Type B pancreatic cell (in vitro differentiated cells): ENCODE measurements around the gene PRMT1. TPM values are rescaled to one million over a fixed set of nuclear protein-coding genes. Genes with fewer than 3 reads are reported as not detected.

Experiments
- DNase-seq: peaks from one replicate; pipeline ENCODE4 v3.0.0; 2021; ENCODE audit warnings: mixed read lengths; ENCODE audit not compliant: unreplicated experiment; ENCODE audit errors: extremely low spot score
- H3K27ac Mint-ChIP-seq: 2 replicates; pipeline ENCODE4 v1.8.0; 2021; ENCODE audit warnings: mild to moderate bottlenecking, mixed read lengths
- H3K27me3 Mint-ChIP-seq: 2 replicates; pipeline ENCODE4 v1.8.0; 2021; ENCODE audit warnings: mixed read lengths
- H3K36me3 Mint-ChIP-seq: 2 replicates; pipeline ENCODE4 v1.8.0; 2021; ENCODE audit warnings: mixed read lengths
- H3K4me1 Mint-ChIP-seq: one replicate; pipeline ENCODE4 v1.8.0; 2021; ENCODE audit warnings: mixed read lengths; ENCODE audit not compliant: unreplicated experiment
- H3K4me3 Mint-ChIP-seq: 2 replicates; pipeline ENCODE4 v1.8.0; 2021; ENCODE audit warnings: mild to moderate bottlenecking, mixed read lengths
- H3K9me3 Mint-ChIP-seq: 2 replicates; pipeline ENCODE4 v1.8.0; 2021; ENCODE audit warnings: mixed read lengths
- CTCF ChIP-seq: fragments of 200-600 bp; sonication (generic); conservative IDR thresholded peaks from 2 replicates; pipeline ENCODE4 v1.5.0; 2021; ENCODE audit warnings: antibody characterized with exemption, mild to moderate bottlenecking
- total RNA-seq: library from RNA; stranded (reverse); gene quantifications from 2 replicates; pipeline ENCODE4 v1.2.1, GENCODE V29; 2021; ENCODE audit warnings: low replicate concordance

The PRMT1 gene
- total RNA-seq, 1 donor from 2014 or later: 195 TPM

- no peaks in the 10 kb centered on the region for H3K27me3 Mint-ChIP-seq
- no peak for TF ChIP-seq CTCF
- no peak overlapping the region for H3K4me3 Mint-ChIP-seq
- H3K9me3 Mint-ChIP-seq: no peaks in the 10 kb centered on the region
- H3K27ac Mint-ChIP-seq: no peak overlapping the region
- H3K36me3 Mint-ChIP-seq: no peaks in the 10 kb centered on the region
- DNase-seq: no peak
- no peaks in the 10 kb centered on the region for H3K4me1 Mint-ChIP-seq
These were observed 22.3 kb downstream of the PRMT1 start for GRCh38 chr19:49699364-49699763.

- DNase-seq: no peak
- TF ChIP-seq CTCF: no peak
- H3K4me3 Mint-ChIP-seq: no peak overlapping the region
- no peaks in the 10 kb centered on the region for H3K9me3 Mint-ChIP-seq
- H3K36me3 Mint-ChIP-seq: no peaks in the 10 kb centered on the region
- no peak overlapping the region for H3K27ac Mint-ChIP-seq
- no peaks in the 10 kb centered on the region for H3K27me3 Mint-ChIP-seq
- H3K4me1 Mint-ChIP-seq: no peaks in the 10 kb centered on the region
These were observed 23.5 kb downstream of the PRMT1 start for GRCh38 chr19:49700563-49700962.

- H3K4me3 Mint-ChIP-seq: no peak overlapping the region
- H3K27me3 Mint-ChIP-seq: no peaks in the 10 kb centered on the region
- no peak overlapping the region for H3K27ac Mint-ChIP-seq
- H3K36me3 Mint-ChIP-seq: no peaks in the 10 kb centered on the region
- no peak for TF ChIP-seq CTCF
- H3K4me1 Mint-ChIP-seq: no peaks in the 10 kb centered on the region
- DNase-seq: peak; percentile 67
- no peaks in the 10 kb centered on the region for H3K9me3 Mint-ChIP-seq
These were observed 24.3 kb downstream of the PRMT1 start for GRCh38 chr19:49701271-49701786.

- TF ChIP-seq CTCF: no peak
- H3K36me3 Mint-ChIP-seq: peaks cover 1% of the 10 kb centered on the region
- DNase-seq: no peak
- no peaks in the 10 kb centered on the region for H3K9me3 Mint-ChIP-seq
- H3K4me1 Mint-ChIP-seq: no peaks in the 10 kb centered on the region
- no peak overlapping the region for H3K4me3 Mint-ChIP-seq
- H3K27ac Mint-ChIP-seq: no peak overlapping the region
- no peaks in the 10 kb centered on the region for H3K27me3 Mint-ChIP-seq
These were observed 28.0 kb downstream of the PRMT1 start for GRCh38 chr19:49704888-49705642.

- H3K4me1 Mint-ChIP-seq: no peaks in the 10 kb centered on the region
These were observed 28.8 kb downstream of the PRMT1 start for GRCh38 chr19:49705919-49706318.

More at GRCh38 chr19:49705919-49706318, 28.8 kb downstream of the PRMT1 start:
- H3K4me3 Mint-ChIP-seq: no peak overlapping the region
- no peak for DNase-seq
- H3K27ac Mint-ChIP-seq: no peak overlapping the region
- no peak for TF ChIP-seq CTCF
- H3K9me3 Mint-ChIP-seq: no peaks in the 10 kb centered on the region
- H3K27me3 Mint-ChIP-seq: no peaks in the 10 kb centered on the region
- H3K36me3 Mint-ChIP-seq: peaks cover 5% of the 10 kb centered on the region
